ENCODE results near the gene LINC00305. TPM values are rescaled to one million over a fixed set of nuclear protein-coding genes. Genes with fewer than 3 reads are reported as not detected.

The LINC00305 gene
- total and polyA plus RNA-seq, 2 donors (not counting 3 experiments of a cell fraction or from before 2014, with no cell fraction given), result not detected

- FAIRE-seq, result no peak
- CTCF ChIA-PET, result no interaction called here
- intact Hi-C loops (cut with micrococcal nuclease), result no loop called here
These were observed 65.0 kb downstream of the LINC00305 start for GRCh38 chr18:64083916-64084315.

More at GRCh38 chr18:64083916-64084315, 65.0 kb downstream of the LINC00305 start:
- Histone ChIP-seq H2AFZ (ENCODE audit: low read depth, low read length) (no peak overlapping the region), H3K79me2 (ENCODE audit: control insufficient read depth, insufficient read depth, low read length) (no peaks in the 10 kb centered on the region), H3K27ac (ENCODE audit: insufficient read depth, low read depth, low read length) (no peak overlapping the region), H3K9me3 (replicated peaks; ENCODE audit: control insufficient read depth, insufficient read depth, low read length) (no peaks in the 10 kb centered on the region), H3K27me3 (ENCODE audit: control insufficient read depth in 2 of 2, insufficient read depth in 2 of 2, low read length in 2 of 2) (no peaks in the 10 kb centered on the region), H3K9ac (replicated peaks; ENCODE audit: extremely low read depth, insufficient read depth, low read length) (no peak overlapping the region), H3K4me3 (replicated peaks in 1 of 3; ENCODE audit: insufficient read depth in 1 of 3, low read depth in 1 of 3, low read length in 3 of 3) (no peak overlapping the region), H3K4me2 (ENCODE audit: insufficient read depth, low read length) (no peak overlapping the region), H3K9me1 (replicated peaks; ENCODE audit: control insufficient read depth, extremely low read depth, insufficient read depth, low read length) (no peaks in the 10 kb centered on the region), H3K4me1 (ENCODE audit: control insufficient read depth, extremely low read depth, insufficient read depth, low read length) (no peaks in the 10 kb centered on the region), H3K36me3 (ENCODE audit: control insufficient read depth in 2 of 2, extremely low read depth in 1 of 2, insufficient read depth in 2 of 2, low read length in 2 of 2) (no peaks in the 10 kb centered on the region), H4K20me1 (replicated peaks; ENCODE audit: control insufficient read depth, extremely low read depth, insufficient read depth, low read length) (no peaks in the 10 kb centered on the region)
- DNase-seq (ENCODE audit: low read depth, low spot score), result no peak
- BruUV-seq (replicated peaks), result no TSS peak
- TF ChIP-seq MAX (IDR thresholded peaks at IDR 0.05; ENCODE audit: insufficient read depth, insufficient read length), result no peak
- TF ChIP-seq JUN (IDR thresholded peaks at IDR 0.05; ENCODE audit: borderline replicate concordance, insufficient read depth, insufficient read length, low read depth), result no peak
- no peak for TF ChIP-seq MYC (IDR thresholded peaks at IDR 0.05; ENCODE audit: low read depth, low read length)
- TF ChIP-seq CTCF (IDR thresholded peaks at IDR 0.05; ENCODE audit: extremely low read depth in 1 of 2, insufficient read depth in 1 of 2, low read depth in 1 of 2, low read length in 2 of 2), result no peak
- dilution Hi-C loops (cut with MboI; ENCODE audit: extremely low pct_ligation_motif_present, low sequenced_read_pairs), result no loop called here
- POLR2A ChIA-PET, result no interaction called here

Measured in endothelial cell of umbilical vein (primary cell).